Lung (tissue), 12 donors: Measurements from ENCODE around the gene MMP14. TPM values are rescaled to one million over a fixed set of nuclear protein-coding genes. Genes with fewer than 3 reads are reported as not detected.

Source experiments
- ATAC-seq: fragments of 200-7000 bp; cut with Tn5 transposase; one replicate; pipeline ENCODE4 v1.9.1; 2020; ENCODE audit warnings: moderate number of reproducible peaks; ENCODE audit not compliant: insufficient read depth, low FRiP score
- DNase-seq, 3 donors: peaks; one replicate each; pipeline ENCODE4 v3.0.0-alpha.2; 2013 to 2017
- H3K27ac ChIP-seq, 2 donors: one replicate each; pipeline ENCODE4 v1.5.1; 2013; ENCODE audit warnings: mild to moderate bottlenecking in 2 of 2, moderate library complexity in 2 of 2, control low read depth in 1 of 2, inconsistent platforms in 1 of 2, low read depth in 1 of 2, low read length in 1 of 2
- H3K27me3 ChIP-seq, 3 donors: one replicate each; pipeline ENCODE4 v1.5.1; 2013; ENCODE audit warnings: low read length in 2 of 3; ENCODE audit not compliant: control insufficient read depth in 3 of 3, insufficient read depth in 3 of 3
- H3K36me3 ChIP-seq, 4 donors: one replicate each; pipeline ENCODE4 v1.5.1; 2013; ENCODE audit warnings: low read length in 4 of 4, mild to moderate bottlenecking in 1 of 4, moderate library complexity in 1 of 4; ENCODE audit not compliant: control insufficient read depth in 4 of 4, insufficient read depth in 4 of 4
- H3K4me1 ChIP-seq, 5 donors: one replicate each; pipeline ENCODE4 v1.5.1; 2013; ENCODE audit warnings: low read length in 5 of 5, mild to moderate bottlenecking in 2 of 5, moderate library complexity in 1 of 5; ENCODE audit not compliant: control insufficient read depth in 5 of 5, insufficient read depth in 5 of 5
- H3K4me3 ChIP-seq: one replicate; pipeline ENCODE4 v1.5.1; 2013; ENCODE audit warnings: mild to moderate bottlenecking, control low read depth, moderate library complexity
- H3K9ac ChIP-seq, 2 donors: one replicate each; pipeline ENCODE4 v1.5.1; 2013; ENCODE audit warnings: low read length in 2 of 2, control low read depth in 1 of 2; ENCODE audit not compliant: insufficient read depth in 1 of 2
- H3K9me3 ChIP-seq, 4 donors: one replicate each; pipeline ENCODE4 v1.5.1; 2013; ENCODE audit warnings: low read length in 3 of 4, mild to moderate bottlenecking in 1 of 4, moderate library complexity in 1 of 4; ENCODE audit not compliant: control insufficient read depth in 4 of 4, insufficient read depth in 3 of 4
- CTCF ChIP-seq: IDR thresholded peaks from 2 replicates; pipeline ENCODE4 v1.5.1; 2012; ENCODE audit warnings: mild to moderate bottlenecking; ENCODE audit errors: control extremely low read depth, extremely low read depth
- WGBS, 2 donors: extraction: QIAGEN DNeasy Blood & Tissue Kit; methylation state at CpG; one replicate each; pipeline ENCODE4 v1.1.7; 2013; 5-methylcytosine and 5-hydroxymethylcytosine counted together
- polyA plus RNA-seq, 2 donors: library from polyadenylated mRNA; stranded (reverse); fragments of 200-250 nt; gene quantifications; one replicate each; pipeline ENCODE4 v1.2.1, GENCODE V29; 2013
- total RNA-seq, 2 donors: library from RNA; depleted of rRNA in 1 of 2; stranded (reverse); fragments of >200 nt in 1 of 2; gene quantifications; one replicate each; pipeline ENCODE4 v1.2.1, GENCODE V29; 2014 to 2021
- donor health status: control.
- donor health status: control.
- donor health status: Bipolar disorder and iron deficiency.
- donor health status: healthy.
- donor health status: DM: yes; HTN: yes; CAD: no.

Gene MMP14
- total and polyA plus RNA-seq, 4 donors = 121 to 162 (median 135) TPM

- H3K9me3 ChIP-seq = no peaks in the 10 kb centered on the region
- TF ChIP-seq CTCF = no peak
- peaks cover 0 to 2% (median 0%) of the 10 kb centered on the region in 4 donors for H3K36me3 ChIP-seq
- 64 to 82% methylated on average over 5 of the region's 5 CpGs for WGBS, 2 donors
- no peak overlapping the region for H3K4me3 ChIP-seq
- H3K27me3 ChIP-seq = no peaks in the 10 kb centered on the region
- H3K27ac ChIP-seq = peak overlapping the region in 1 of 2 donors; percentile 9
- DNase-seq = no peak
- H3K9ac ChIP-seq = no peak overlapping the region
- H3K4me1 ChIP-seq = peaks cover 0 to 2% (median 0%) of the 10 kb centered on the region in 5 donors
- ATAC-seq = no peak
These were observed 40.2 kb upstream of the MMP14 start for GRCh38 chr14:22796087-22796707.

DNA sequence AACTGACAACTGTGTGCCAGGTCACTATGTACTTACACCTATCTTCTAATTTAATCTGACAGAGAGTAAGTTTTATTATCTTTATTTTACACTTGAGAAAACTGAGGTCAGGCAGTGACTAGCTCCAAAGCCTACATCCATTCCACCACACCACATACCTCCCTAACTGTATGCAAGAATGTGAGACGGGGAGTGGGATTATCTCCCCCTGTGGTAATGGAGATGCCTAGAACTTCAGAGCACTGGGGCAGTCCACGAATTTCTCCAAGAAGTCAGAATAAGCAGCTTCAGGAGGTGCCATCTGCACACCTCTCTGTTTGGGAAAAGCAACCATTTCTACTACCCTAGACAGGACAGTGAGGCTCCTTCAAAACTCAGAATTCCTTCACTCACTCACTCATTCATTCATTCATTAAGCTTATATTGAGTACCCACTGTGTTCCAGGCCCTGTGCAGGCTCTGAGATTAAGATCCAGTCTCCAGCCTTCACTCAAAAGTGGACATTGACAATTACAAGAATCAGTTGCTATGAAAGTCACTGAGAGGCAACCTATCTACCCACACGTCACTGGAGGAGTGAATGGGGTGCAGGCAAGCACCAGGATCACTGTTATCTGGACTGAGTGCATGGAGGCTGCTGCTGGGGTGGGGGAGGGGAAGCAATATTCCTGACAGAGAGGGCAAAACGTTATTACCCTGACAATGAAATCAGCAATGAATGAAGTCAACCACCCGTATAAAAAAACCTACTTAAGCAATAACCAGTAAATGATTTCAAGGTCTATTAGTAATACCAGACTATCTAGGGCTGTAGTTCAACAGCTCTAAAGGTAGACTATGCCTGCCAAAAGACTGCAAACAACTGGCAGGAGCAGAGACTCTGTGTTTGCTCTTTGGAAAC lies 39.1 kb upstream of the MMP14 start:
- Histone ChIP-seq H3K27ac (no peak overlapping the region), H3K27me3 (no peaks in the 10 kb centered on the region), H3K9ac (no peak overlapping the region), H3K4me3 (no peak overlapping the region), H3K36me3 (peaks cover 0 to 2% (median 0%) of the 10 kb centered on the region in 4 donors), H3K4me1 (peaks cover 0 to 2% (median 0%) of the 10 kb centered on the region in 5 donors), H3K9me3 (no peaks in the 10 kb centered on the region)
- DNase-seq (no peak), ATAC-seq (no peak)
- WGBS, 2 donors = 59 to 62% methylated on average over 5 of the region's 5 CpGs
- no peak for TF ChIP-seq CTCF

DNA sequence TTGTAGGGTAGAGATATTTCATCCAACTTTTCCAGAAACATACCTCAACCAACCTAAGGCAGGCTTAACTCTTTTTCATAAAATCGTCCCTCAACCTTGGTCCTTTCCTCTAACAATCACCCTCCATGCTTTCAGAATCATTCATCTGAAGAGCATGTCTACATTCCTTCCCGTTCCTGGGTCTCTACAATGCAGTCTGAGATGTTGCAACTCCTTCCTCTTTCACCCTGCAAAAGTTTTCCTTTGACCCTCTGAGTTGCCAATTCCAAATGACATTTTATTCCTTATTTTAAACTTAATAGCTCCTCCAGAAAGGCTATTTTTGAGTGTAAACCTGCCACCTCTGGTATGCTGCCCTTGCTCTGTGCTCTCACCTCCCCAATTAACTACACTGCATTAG lies 37.9 kb upstream of the MMP14 start:
- Histone ChIP-seq H3K4me1 (peaks cover 0 to 4% (median 0%) of the 10 kb centered on the region in 5 donors), H3K9ac (no peak overlapping the region), H3K9me3 (no peaks in the 10 kb centered on the region), H3K27ac (no peak overlapping the region), H3K4me3 (no peak overlapping the region), H3K36me3 (peaks cover 0 to 2% (median 0%) of the 10 kb centered on the region in 4 donors), H3K27me3 (no peaks in the 10 kb centered on the region)
- ATAC-seq (no peak), DNase-seq (no peak)
- no peak for TF ChIP-seq CTCF
- 42 to 51% methylated on average over 2 of the region's 2 CpGs for WGBS, 2 donors
